Stimulated activated CD4-positive, alpha-beta T cell treated with anti-CD3 and anti-CD28 coated beads, Interleukin-1b, Interleukin-23, amount 100 ng/mL, for 24 hours (primary cell): ENCODE measurements around the gene GRIFIN.
"Not testable (repeated sequence)": the region's sequence is repeated elsewhere in the genome, so short reads cannot be mapped to it uniquely, and the experiment has no call there.

ENCODE experiments used
- DNase-seq, 4 experiments: peaks; one replicate each; pipeline ENCODE4 v3.0.0-alpha.2; 2020; ENCODE audit warnings: low read depth in 4 of 4, low spot score in 1 of 4

Gene GRIFIN

GRCh38 chr7:2461268-2462026 lies 14.8 kb downstream of the GRIFIN start:
- DNase-seq: no peak

GRCh38 chr7:2460641-2461040 lies 15.6 kb downstream of the GRIFIN start:
- no peak for DNase-seq

GRCh38 chr7:2460188-2460587 lies 16.0 kb downstream of the GRIFIN start:
- no peak for DNase-seq

GRCh38 chr7:2459674-2460073 lies 16.5 kb downstream of the GRIFIN start:
- DNase-seq: no peak

- not testable (repeated sequence) for DNase-seq
These were observed 22.3 kb downstream of the GRIFIN start for GRCh38 chr7:2453849-2454248.

- no peak for DNase-seq
These were observed 23.4 kb downstream of the GRIFIN start for GRCh38 chr7:2452643-2453270.

- no peak for DNase-seq
These were observed 24.1 kb downstream of the GRIFIN start for GRCh38 chr7:2452074-2452507.

- DNase-seq: peak; percentile 73 to 80 (median 76)
These were observed 24.8 kb downstream of the GRIFIN start for GRCh38 chr7:2451171-2452073.

- no peak for DNase-seq
These were observed 25.7 kb downstream of the GRIFIN start for GRCh38 chr7:2450198-2451107.

GRCh38 chr7:2446676-2447075 lies 29.5 kb downstream of the GRIFIN start:
- DNase-seq: no peak

- DNase-seq: no peak
These were observed 30.2 kb downstream of the GRIFIN start for GRCh38 chr7:2445898-2446555.

- no peak for DNase-seq
These were observed 31.2 kb downstream of the GRIFIN start for GRCh38 chr7:2445047-2445446.

- DNase-seq: no peak
These were observed 31.7 kb downstream of the GRIFIN start for GRCh38 chr7:2444476-2444875.

- no peak for DNase-seq
These were observed 32.7 kb downstream of the GRIFIN start for GRCh38 chr7:2443491-2443890.

- no peak for DNase-seq
These were observed 34.7 kb downstream of the GRIFIN start for GRCh38 chr7:2441430-2442058.

GRCh38 chr7:2440608-2441245 lies 35.5 kb downstream of the GRIFIN start:
- DNase-seq: no peak

- no peak for DNase-seq
These were observed 37.4 kb downstream of the GRIFIN start for GRCh38 chr7:2438775-2439174.

GRCh38 chr7:2438186-2438585 lies 38.0 kb downstream of the GRIFIN start:
- DNase-seq: no peak

GRCh38 chr7:2437537-2438148 lies 38.6 kb downstream of the GRIFIN start:
- DNase-seq: no peak
